ENCODE measurements around the gene STX1A.

- TF ChIP-seq CTCF (IDR thresholded peaks at IDR 0.05) = no peak
- no peak for TF ChIP-seq POLR2A (IDR thresholded peaks at IDR 0.05)
These were observed 13.1 kb downstream of the STX1A start for GRCh38 chr7:73706126-73707044.

Measured in sigmoid colon (tissue), 3 donors.